Panc1 (cell line): ENCODE data around the gene SFN.

Experiments used
- TCF7L2 ChIP-seq: IDR thresholded peaks from 2 replicates; pipeline ENCODE4 v1.6.1; 2011; ENCODE audit warnings: mild to moderate bottlenecking, low read depth, low read length, inconsistent platforms
- TF ChIP-seq, protein P1 (sequence below): fragments of 450-650 bp; IDR thresholded peaks from 2 replicates; pipeline ENCODE4 v1.5.1; 2017; ENCODE audit warnings: mild to moderate bottlenecking

DNA sequence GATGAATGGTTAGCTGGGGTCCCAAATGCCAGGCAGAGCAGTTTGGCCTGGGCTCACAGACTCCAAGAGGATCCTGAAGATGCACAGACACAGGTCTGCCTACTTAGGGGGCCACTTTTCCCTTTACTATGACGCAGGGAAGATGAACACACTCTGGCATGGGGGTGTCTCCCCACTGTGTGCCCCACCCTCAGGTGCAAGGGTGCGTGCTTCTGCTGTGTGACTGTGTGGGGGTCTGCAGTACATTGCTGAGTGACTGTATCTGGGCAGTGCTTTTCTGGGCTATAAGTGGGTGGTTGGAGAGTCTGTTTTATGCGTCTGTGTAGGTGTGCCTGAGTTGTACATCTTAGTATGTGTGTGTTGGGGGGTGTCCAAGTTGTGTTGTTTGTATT lies 47.0 kb downstream of the SFN start:
- TF ChIP-seq, protein P1, sequence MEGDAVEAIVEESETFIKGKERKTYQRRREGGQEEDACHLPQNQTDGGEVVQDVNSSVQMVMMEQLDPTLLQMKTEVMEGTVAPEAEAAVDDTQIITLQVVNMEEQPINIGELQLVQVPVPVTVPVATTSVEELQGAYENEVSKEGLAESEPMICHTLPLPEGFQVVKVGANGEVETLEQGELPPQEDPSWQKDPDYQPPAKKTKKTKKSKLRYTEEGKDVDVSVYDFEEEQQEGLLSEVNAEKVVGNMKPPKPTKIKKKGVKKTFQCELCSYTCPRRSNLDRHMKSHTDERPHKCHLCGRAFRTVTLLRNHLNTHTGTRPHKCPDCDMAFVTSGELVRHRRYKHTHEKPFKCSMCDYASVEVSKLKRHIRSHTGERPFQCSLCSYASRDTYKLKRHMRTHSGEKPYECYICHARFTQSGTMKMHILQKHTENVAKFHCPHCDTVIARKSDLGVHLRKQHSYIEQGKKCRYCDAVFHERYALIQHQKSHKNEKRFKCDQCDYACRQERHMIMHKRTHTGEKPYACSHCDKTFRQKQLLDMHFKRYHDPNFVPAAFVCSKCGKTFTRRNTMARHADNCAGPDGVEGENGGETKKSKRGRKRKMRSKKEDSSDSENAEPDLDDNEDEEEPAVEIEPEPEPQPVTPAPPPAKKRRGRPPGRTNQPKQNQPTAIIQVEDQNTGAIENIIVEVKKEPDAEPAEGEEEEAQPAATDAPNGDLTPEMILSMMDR, result no peak
- no peak for TF ChIP-seq TCF7L2
